ENCODE results near the gene SH2D2A. TPM values are rescaled to one million over a fixed set of nuclear protein-coding genes. Genes with fewer than 3 reads are reported as not detected.
"Not testable (repeated sequence)": the region's sequence is repeated elsewhere in the genome, so short reads cannot be mapped to it uniquely, and the experiment has no call there.

SH2D2A gene
- total and polyA plus RNA-seq, 2 donors = 17.9 to 44.8 TPM

DNA sequence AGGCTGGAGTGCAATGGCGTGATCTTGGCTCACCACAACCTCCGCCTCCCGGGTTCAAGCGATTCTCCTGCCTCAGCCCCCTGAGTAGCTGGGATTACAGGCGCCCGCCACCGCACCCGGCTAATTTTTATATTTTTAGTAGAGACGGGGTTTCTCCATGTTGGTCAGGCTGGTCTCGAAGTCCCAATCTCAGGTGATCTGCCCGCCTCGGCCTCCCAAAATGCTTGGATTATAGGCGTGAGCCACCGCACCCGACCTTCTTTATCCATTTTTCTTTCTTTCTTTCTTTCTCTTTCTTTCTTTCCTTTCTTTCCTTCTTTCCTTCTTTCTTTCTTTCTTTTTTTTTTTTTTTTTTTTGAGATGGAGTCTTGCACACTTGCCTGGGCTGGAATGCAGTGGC is 51.5 kb downstream of the SH2D2A start:
- peaks cover 25 to 33% of the 10 kb centered on the region in 2 donors for H3K4me1 ChIP-seq (ENCODE audit: control insufficient read depth in 2 of 2, insufficient read depth in 2 of 2, low read length in 2 of 2)
- H3K27me3 ChIP-seq (ENCODE audit: control insufficient read depth in 2 of 2, insufficient read depth in 1 of 2, low read length in 1 of 2); H3K9me3 ChIP-seq (ENCODE audit: control insufficient read depth in 2 of 2, insufficient read depth in 1 of 2, low read length in 1 of 2); H3K27ac ChIP-seq (ENCODE audit: low read depth in 1 of 2, low read length in 1 of 2); H3K36me3 ChIP-seq (ENCODE audit: control insufficient read depth in 2 of 2, insufficient read depth in 2 of 2, low read length in 1 of 2); H3K4me3 ChIP-seq (ENCODE audit: low read length in 2 of 2); DNase-seq (ENCODE audit: low read depth in 6 of 9, low spot score in 9 of 9): not testable (repeated sequence)
- WGBS = 96% methylated on average over 15 of the region's 15 CpGs

DNA sequence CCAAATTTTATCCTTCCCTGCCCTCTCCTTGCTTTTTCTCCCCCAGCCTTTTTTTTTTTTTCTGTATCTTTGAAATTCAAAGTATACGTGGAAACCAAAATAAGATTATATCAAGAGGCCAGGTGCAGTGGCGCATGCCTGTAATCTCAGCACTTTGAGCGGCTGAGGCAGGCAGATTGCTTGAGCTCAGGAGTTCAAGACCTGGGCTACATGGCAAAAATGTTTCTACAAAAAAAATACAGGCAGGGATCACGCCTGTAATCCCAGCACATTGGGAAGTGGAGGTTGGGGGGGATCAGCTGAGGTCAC is 55.9 kb downstream of the SH2D2A start:
- H3K4me1 ChIP-seq (ENCODE audit: control insufficient read depth in 2 of 2, insufficient read depth in 2 of 2, low read length in 2 of 2) = peaks cover 11 to 14% of the 10 kb centered on the region in 2 donors
- no peak overlapping the region for H3K4me3 ChIP-seq (ENCODE audit: low read length in 2 of 2)
- DNase-seq (ENCODE audit: low read depth in 6 of 9, low spot score in 9 of 9) = peak in 1 of 9 donors; percentile 49
- no peaks in the 10 kb centered on the region for H3K27me3 ChIP-seq (ENCODE audit: control insufficient read depth in 2 of 2, insufficient read depth in 1 of 2, low read length in 1 of 2)
- H3K36me3 ChIP-seq (ENCODE audit: control insufficient read depth in 2 of 2, insufficient read depth in 2 of 2, low read length in 1 of 2) = no peaks in the 10 kb centered on the region
- WGBS = 25% methylated on average over 4 of the region's 4 CpGs
- no peaks in the 10 kb centered on the region for H3K9me3 ChIP-seq (ENCODE audit: control insufficient read depth in 2 of 2, insufficient read depth in 1 of 2, low read length in 1 of 2)
- H3K27ac ChIP-seq (ENCODE audit: low read depth in 1 of 2, low read length in 1 of 2) = no peak overlapping the region

DNA sequence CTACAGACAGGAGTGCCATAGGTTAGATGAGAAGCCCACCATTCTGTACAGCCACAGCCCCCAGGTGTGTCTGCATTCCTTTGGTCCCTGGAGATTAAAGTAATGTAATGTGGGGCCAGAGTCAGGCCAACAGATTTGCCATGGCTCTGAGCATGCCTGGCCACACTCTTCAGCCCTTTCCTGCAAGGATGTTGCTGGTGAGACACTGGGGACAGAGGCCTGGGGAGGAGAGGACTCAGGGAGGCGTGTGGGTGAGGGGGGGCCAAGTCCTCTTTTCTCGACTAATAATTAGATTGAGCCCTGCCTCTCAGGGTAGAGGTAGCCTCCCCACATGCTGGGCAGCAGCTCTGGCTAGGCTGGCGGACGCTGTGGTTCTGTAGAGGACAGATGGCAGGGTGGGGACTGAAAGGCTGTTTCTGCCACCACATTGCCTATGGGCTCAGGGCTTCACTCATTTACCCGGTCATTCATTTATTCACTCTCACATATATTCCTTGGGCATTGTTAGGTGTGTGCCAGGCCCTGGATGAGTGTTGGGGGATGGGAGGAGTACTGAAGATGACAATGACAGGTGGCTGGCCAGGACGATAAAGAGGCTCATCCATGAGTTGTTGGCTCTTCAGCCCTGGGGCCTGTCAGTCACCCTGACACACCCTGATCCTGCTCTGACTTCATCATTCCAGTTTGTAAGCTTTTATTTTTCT is 56.4 kb downstream of the SH2D2A start:
- peaks cover 11 to 12% of the 10 kb centered on the region in 2 donors for H3K4me1 ChIP-seq (ENCODE audit: control insufficient read depth in 2 of 2, insufficient read depth in 2 of 2, low read length in 2 of 2)
- 82% methylated on average over 6 of the region's 6 CpGs for WGBS
- H3K9me3 ChIP-seq (ENCODE audit: control insufficient read depth in 2 of 2, insufficient read depth in 1 of 2, low read length in 1 of 2) = no peaks in the 10 kb centered on the region
- DNase-seq (ENCODE audit: low read depth in 6 of 9, low spot score in 9 of 9) = no peak
- H3K27ac ChIP-seq (ENCODE audit: low read depth in 1 of 2, low read length in 1 of 2) = no peak overlapping the region
- H3K36me3 ChIP-seq (ENCODE audit: control insufficient read depth in 2 of 2, insufficient read depth in 2 of 2, low read length in 1 of 2) = no peaks in the 10 kb centered on the region
- no peaks in the 10 kb centered on the region for H3K27me3 ChIP-seq (ENCODE audit: control insufficient read depth in 2 of 2, insufficient read depth in 1 of 2, low read length in 1 of 2)
- H3K4me3 ChIP-seq (ENCODE audit: low read length in 2 of 2) = no peak overlapping the region

DNA sequence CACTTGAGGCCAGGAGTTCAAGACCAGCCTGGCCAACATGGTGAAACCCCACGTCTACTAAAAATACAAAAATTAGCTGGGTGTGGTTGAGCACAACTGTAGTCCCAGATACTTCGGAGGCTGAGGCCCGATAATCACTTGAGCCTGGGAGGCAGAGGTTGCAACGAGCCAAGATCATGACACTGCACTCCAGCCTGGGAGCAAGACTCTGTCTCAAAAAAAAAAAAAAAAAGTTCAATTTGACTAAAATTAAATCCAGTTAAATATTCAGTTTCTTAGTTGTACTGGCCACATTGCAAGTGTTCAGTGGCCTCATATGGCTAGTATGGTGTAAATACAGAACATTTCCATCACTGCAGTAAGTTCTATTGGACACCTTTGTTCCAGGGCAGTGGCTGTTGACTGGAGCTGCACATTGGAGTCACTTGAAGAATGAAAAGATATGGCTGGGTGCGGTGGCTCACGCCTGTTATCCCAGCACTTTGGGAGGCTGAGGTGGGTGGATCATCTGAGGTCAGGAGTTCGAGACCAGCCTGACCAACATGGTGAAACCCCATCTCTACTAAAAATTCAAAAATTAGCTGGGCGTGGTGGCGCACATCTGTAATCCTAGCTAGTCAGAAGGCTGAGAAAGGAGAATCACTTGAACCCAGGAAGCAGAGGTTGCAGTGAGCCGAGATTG is 58.9 kb downstream of the SH2D2A start:
- H3K36me3 ChIP-seq (ENCODE audit: control insufficient read depth in 2 of 2, insufficient read depth in 2 of 2, low read length in 1 of 2); H3K27ac ChIP-seq (ENCODE audit: low read depth in 1 of 2, low read length in 1 of 2); H3K27me3 ChIP-seq (ENCODE audit: control insufficient read depth in 2 of 2, insufficient read depth in 1 of 2, low read length in 1 of 2); DNase-seq (ENCODE audit: low read depth in 6 of 9, low spot score in 9 of 9); H3K4me3 ChIP-seq (ENCODE audit: low read length in 2 of 2); H3K9me3 ChIP-seq (ENCODE audit: control insufficient read depth in 2 of 2, insufficient read depth in 1 of 2, low read length in 1 of 2): not testable (repeated sequence)
- 88% methylated on average over 10 of the region's 10 CpGs for WGBS
- peaks cover 15 to 17% of the 10 kb centered on the region in 2 donors for H3K4me1 ChIP-seq (ENCODE audit: control insufficient read depth in 2 of 2, insufficient read depth in 2 of 2, low read length in 2 of 2)

DNA sequence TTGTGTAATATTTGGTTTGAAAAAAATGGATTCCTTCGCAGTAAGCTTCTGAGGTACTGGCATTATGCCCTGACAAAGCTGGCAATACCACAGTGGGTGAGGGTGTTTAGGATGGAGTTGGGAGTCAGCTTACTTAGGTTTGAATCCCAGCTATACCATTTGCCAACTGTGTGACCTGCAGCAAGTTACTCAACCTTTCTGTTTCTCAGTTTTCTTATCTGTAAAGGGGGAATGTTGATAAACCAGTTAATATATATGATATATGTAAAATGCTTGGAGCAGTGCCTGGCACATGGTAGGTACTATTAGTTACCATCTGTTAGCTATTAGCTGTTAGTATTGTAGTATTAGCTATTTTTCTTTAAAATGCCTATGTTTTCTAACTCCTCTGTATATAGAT is 60.3 kb downstream of the SH2D2A start:
- DNase-seq (ENCODE audit: low read depth in 6 of 9, low spot score in 9 of 9) = no peak
- H3K27ac ChIP-seq (ENCODE audit: low read depth in 1 of 2, low read length in 1 of 2) = no peak overlapping the region
- H3K9me3 ChIP-seq (ENCODE audit: control insufficient read depth in 2 of 2, insufficient read depth in 1 of 2, low read length in 1 of 2) = no peaks in the 10 kb centered on the region
- no peaks in the 10 kb centered on the region for H3K36me3 ChIP-seq (ENCODE audit: control insufficient read depth in 2 of 2, insufficient read depth in 2 of 2, low read length in 1 of 2)
- WGBS = 100% methylated on average over 1 of the region's 1 CpG
- H3K4me1 ChIP-seq (ENCODE audit: control insufficient read depth in 2 of 2, insufficient read depth in 2 of 2, low read length in 2 of 2) = peaks cover 16 to 24% of the 10 kb centered on the region in 2 donors
- no peak overlapping the region for H3K4me3 ChIP-seq (ENCODE audit: low read length in 2 of 2)
- no peaks in the 10 kb centered on the region for H3K27me3 ChIP-seq (ENCODE audit: control insufficient read depth in 2 of 2, insufficient read depth in 1 of 2, low read length in 1 of 2)

Other genes with a start within 250 kb of the SH2D2A start
- 2.5 TPM for gene IQGAP3, start 244.3 kb downstream of the SH2D2A start, total RNA-seq
- 1.0 TPM for gene IQGAP3, start 244.3 kb downstream of the SH2D2A start, polyA plus RNA-seq
- gene TTC24, start 237.1 kb downstream of the SH2D2A start, total RNA-seq = 12.9 TPM
- 13.4 TPM for gene TTC24, start 237.1 kb downstream of the SH2D2A start, polyA plus RNA-seq
- gene NAXE, start 225.1 kb downstream of the SH2D2A start, total RNA-seq = 64.4 TPM
- gene NAXE, start 225.1 kb downstream of the SH2D2A start, polyA plus RNA-seq = 40.2 TPM
- gene GPATCH4, start 215.4 kb downstream of the SH2D2A start, total RNA-seq = 11.6 TPM
- gene GPATCH4, start 215.4 kb downstream of the SH2D2A start, polyA plus RNA-seq = 12.0 TPM
- gene HAPLN2, start 197.4 kb downstream of the SH2D2A start, total RNA-seq = 0.09 TPM
- gene HAPLN2, start 197.4 kb downstream of the SH2D2A start, polyA plus RNA-seq = 0.50 TPM
- gene BCAN, start 174.7 kb downstream of the SH2D2A start, total RNA-seq = 0.24 TPM
- gene BCAN, start 174.7 kb downstream of the SH2D2A start, polyA plus RNA-seq = 0.43 TPM
- gene NES, start 139.4 kb downstream of the SH2D2A start, total RNA-seq = 3.7 TPM
- gene NES, start 139.4 kb downstream of the SH2D2A start, polyA plus RNA-seq = 3.3 TPM
- 20.7 TPM for gene CRABP2, start 111.3 kb downstream of the SH2D2A start, total RNA-seq
- gene CRABP2, start 111.3 kb downstream of the SH2D2A start, polyA plus RNA-seq = 75.0 TPM
- 10.7 TPM for gene METTL25B, start 88.4 kb downstream of the SH2D2A start, total RNA-seq
- gene METTL25B, start 88.4 kb downstream of the SH2D2A start, polyA plus RNA-seq = 39.4 TPM
- 14.1 TPM for gene ISG20L2, start 88.1 kb downstream of the SH2D2A start, total RNA-seq
- gene ISG20L2, start 88.1 kb downstream of the SH2D2A start, polyA plus RNA-seq = 12.0 TPM
- 53.8 TPM for gene MRPL24, start 75.8 kb downstream of the SH2D2A start, total RNA-seq
- 59.0 TPM for gene MRPL24, start 75.8 kb downstream of the SH2D2A start, polyA plus RNA-seq
- gene HDGF, start 65.2 kb downstream of the SH2D2A start, total RNA-seq = 226 TPM
- 116 TPM for gene HDGF, start 65.2 kb downstream of the SH2D2A start, polyA plus RNA-seq
- gene PRCC, start 49.3 kb downstream of the SH2D2A start, total RNA-seq = 29.1 TPM
- 72.9 TPM for gene PRCC, start 49.3 kb downstream of the SH2D2A start, polyA plus RNA-seq
- gene INSRR, start 42.3 kb upstream of the SH2D2A start, total RNA-seq = 0.33 TPM
- gene INSRR, start 42.3 kb upstream of the SH2D2A start, polyA plus RNA-seq = 0.43 TPM
- gene NTRK1, start 44.0 kb upstream of the SH2D2A start, total RNA-seq = 1.6 TPM
- 3.1 TPM for gene NTRK1, start 44.0 kb upstream of the SH2D2A start, polyA plus RNA-seq
- 0.61 TPM for gene PEAR1, start 76.9 kb upstream of the SH2D2A start, total RNA-seq
- 2.5 TPM for gene PEAR1, start 76.9 kb upstream of the SH2D2A start, polyA plus RNA-seq
- gene LRRC71, start 103.8 kb upstream of the SH2D2A start, total RNA-seq = not detected
- 0.11 TPM for gene LRRC71, start 103.8 kb upstream of the SH2D2A start, polyA plus RNA-seq
- gene ARHGEF11, start 228.9 kb upstream of the SH2D2A start, total RNA-seq = 4.5 TPM
- 5.5 TPM for gene ARHGEF11, start 228.9 kb upstream of the SH2D2A start, polyA plus RNA-seq